ENCODE data around the gene TMEFF2. TPM values are rescaled to one million over a fixed set of nuclear protein-coding genes. Genes with fewer than 3 reads are reported as not detected.

TMEFF2 gene
- total RNA-seq, 4 donors from 2014 or later, result 0.16 to 0.46 (median 0.17) TPM; not detected in 1

DNA sequence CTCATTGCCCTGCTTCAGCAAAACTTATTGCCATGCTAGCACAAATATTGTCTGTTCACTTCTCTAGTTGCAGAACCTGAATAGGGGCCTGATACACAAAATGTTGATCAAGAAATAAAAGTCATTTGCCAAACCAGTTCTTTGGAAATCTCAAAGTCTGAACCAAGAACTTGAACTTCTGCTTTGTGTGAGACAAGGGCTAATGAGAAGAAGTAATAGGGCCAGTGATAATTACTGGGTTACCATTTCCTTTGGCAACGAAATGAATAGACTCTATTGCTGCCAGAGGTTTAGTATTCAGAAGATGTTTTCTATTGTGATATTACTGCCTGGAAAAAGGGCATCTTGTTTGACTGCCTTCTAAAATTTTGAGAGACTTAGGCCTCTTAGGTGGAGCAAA lies 35.0 kb downstream of the TMEFF2 start:
- 29 to 61% methylated on average over 1 of the region's 1 CpG for WGBS, 2 donors
- no peak for TF ChIP-seq POLR2A (IDR thresholded peaks at IDR 0.05)
- TF ChIP-seq, protein P1, sequence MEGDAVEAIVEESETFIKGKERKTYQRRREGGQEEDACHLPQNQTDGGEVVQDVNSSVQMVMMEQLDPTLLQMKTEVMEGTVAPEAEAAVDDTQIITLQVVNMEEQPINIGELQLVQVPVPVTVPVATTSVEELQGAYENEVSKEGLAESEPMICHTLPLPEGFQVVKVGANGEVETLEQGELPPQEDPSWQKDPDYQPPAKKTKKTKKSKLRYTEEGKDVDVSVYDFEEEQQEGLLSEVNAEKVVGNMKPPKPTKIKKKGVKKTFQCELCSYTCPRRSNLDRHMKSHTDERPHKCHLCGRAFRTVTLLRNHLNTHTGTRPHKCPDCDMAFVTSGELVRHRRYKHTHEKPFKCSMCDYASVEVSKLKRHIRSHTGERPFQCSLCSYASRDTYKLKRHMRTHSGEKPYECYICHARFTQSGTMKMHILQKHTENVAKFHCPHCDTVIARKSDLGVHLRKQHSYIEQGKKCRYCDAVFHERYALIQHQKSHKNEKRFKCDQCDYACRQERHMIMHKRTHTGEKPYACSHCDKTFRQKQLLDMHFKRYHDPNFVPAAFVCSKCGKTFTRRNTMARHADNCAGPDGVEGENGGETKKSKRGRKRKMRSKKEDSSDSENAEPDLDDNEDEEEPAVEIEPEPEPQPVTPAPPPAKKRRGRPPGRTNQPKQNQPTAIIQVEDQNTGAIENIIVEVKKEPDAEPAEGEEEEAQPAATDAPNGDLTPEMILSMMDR (IDR thresholded peaks at IDR 0.05), result no peak
- no peak overlapping the region for H3K4me3 ChIP-seq (ENCODE audit: low read depth, poor library complexity, severe bottlenecking)
- intact Hi-C loops (cut with DNase I; ENCODE audit: low total_unique reads), result loop anchor here (2.0 to 5.0 kb wide), 2 partner anchors 347 to 592 kb away; no protein-coding TSS in a partner anchor
- no peak for DNase-seq (ENCODE audit: low spot score in 2 of 2)

DNA sequence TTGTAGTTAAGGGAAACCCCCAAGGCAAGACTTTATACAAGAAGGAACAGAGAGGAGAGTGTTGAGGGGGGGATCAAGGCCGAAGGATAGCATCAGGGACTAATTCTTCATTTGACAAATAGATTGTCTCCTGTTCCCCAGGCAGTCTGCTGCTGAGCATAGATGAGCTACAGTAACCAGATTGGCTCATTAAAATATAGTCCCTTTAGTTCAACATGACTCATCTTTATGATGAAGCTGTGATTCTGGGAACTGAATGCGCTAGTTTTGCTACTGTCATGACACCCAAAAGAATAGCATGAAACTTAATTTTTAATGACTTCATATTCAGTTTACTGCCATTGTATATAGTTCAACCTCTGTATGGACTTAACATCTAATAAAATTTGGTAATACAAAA lies 35.5 kb downstream of the TMEFF2 start:
- intact Hi-C loops (cut with DNase I; ENCODE audit: low total_unique reads), result no loop called here
- H3K4me3 ChIP-seq (ENCODE audit: low read depth, poor library complexity, severe bottlenecking), result no peak overlapping the region
- no peak for TF ChIP-seq POLR2A (IDR thresholded peaks at IDR 0.05)
- TF ChIP-seq, protein P1 (IDR thresholded peaks at IDR 0.05), result no peak
- DNase-seq (ENCODE audit: low spot score in 2 of 2), result no peak
- WGBS, 2 donors, result 79 to 81% methylated on average over 2 of the region's 2 CpGs

DNA sequence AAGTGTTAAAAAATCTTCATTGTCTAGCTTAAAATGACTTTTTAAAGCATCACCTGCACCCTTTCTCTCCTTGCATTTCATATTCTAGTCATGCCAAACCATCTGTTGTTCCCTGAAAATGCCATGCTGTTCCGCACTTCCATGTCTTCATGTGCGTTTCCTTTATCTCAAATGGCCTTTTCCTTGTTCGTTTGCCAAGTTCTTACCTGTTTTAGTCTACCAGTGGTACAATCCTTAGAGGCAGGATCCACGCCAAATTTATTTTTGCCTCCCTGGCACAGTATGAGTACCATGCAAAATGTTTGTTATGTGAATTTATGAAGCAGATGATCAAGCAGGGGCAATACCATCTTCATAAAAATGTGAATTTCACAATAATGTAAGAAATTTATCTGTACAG lies 37.0 kb downstream of the TMEFF2 start:
- no peak for DNase-seq (ENCODE audit: low spot score in 2 of 2)
- intact Hi-C loops (cut with DNase I; ENCODE audit: low total_unique reads), result no loop called here
- TF ChIP-seq POLR2A (IDR thresholded peaks at IDR 0.05), result no peak
- TF ChIP-seq, protein P1 (IDR thresholded peaks at IDR 0.05), result no peak
- WGBS, 2 donors, result 87 to 88% methylated on average over 4 of the region's 4 CpGs
- no peak overlapping the region for H3K4me3 ChIP-seq (ENCODE audit: low read depth, poor library complexity, severe bottlenecking)

DNA sequence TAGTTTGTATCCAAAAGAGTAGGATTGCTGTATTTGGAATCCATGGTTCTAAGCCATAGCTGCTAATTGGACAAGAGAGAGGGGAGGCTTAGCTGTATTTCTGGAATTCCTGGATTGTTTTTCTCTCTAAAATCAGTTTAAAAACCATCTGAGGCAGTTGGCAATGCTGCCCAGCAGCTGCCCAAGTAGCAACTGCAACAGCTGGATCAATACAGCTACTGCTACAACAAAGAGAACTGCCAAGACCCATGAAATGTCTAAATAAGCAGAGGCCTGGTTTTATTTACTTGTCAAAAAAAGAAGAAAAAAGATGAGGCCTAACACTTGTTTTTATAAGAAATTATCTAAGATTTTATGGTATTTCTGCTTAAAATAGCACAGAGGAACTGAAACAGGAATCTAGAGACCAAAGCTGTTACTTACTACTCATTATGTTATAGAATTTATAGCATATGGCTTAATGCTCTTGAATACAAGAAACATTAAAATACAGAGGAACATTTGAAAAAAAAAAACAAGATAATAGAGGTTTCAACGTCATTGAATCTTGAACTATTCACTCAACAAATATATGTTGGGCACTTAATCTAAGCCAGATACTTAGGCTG lies 39.1 kb downstream of the TMEFF2 start:
- intact Hi-C loops (cut with DNase I; ENCODE audit: low total_unique reads), result no loop called here
- TF ChIP-seq POLR2A (IDR thresholded peaks at IDR 0.05), result no peak
- TF ChIP-seq, protein P1 (IDR thresholded peaks at IDR 0.05), result no peak
- H3K4me3 ChIP-seq (ENCODE audit: low read depth, poor library complexity, severe bottlenecking), result no peak overlapping the region
- no peak for DNase-seq (ENCODE audit: low spot score in 2 of 2)
- 52% methylated on average over 1 of the region's 1 CpG for WGBS, 2 donors

DNA sequence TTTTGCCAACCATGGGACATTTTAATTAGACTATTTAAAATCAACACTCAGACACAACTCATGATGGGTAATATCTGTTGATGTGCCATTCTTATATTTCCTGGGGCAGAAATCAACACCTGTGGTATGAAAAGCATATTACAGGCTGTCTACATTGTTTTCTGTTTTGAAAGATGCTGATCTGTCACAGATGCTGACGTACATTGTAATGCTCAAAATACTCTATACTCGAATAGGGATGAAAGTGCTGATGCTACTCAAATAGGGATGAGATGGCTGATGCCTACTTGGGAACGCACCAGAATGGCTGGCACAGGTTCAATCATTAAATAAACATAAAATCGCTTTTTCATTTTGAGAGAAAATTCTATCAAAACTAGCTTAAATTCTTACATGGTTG lies 41.2 kb downstream of the TMEFF2 start:
- TF ChIP-seq, protein P1 (IDR thresholded peaks at IDR 0.05), result no peak
- no peak for TF ChIP-seq POLR2A (IDR thresholded peaks at IDR 0.05)
- H3K4me3 ChIP-seq (ENCODE audit: low read depth, poor library complexity, severe bottlenecking), result no peak overlapping the region

DNA sequence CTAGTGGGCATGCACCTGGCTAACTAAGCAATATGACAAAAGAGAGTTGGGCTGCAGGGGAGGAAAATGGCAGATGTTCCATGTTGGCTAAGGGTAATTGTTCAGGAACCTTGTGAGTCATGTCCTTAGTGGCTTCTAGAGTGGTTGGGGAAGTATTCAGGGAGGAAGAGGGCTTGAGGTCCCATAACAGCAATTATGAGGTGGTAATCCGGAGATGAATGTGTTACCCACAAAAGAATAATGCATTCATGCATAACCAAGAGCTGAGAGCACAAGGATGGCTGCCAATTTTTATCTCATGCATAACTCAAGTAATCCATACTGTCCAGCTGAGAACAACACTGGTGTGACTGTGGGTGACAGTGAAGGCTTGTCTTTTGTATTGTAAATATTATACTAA lies 42.9 kb downstream of the TMEFF2 start:
- intact Hi-C loops (cut with DNase I; ENCODE audit: low total_unique reads), result no loop called here
- DNase-seq (ENCODE audit: low spot score in 2 of 2), result no peak
- TF ChIP-seq POLR2A (IDR thresholded peaks at IDR 0.05), result no peak
- TF ChIP-seq, protein P1 (IDR thresholded peaks at IDR 0.05), result no peak
- WGBS, 2 donors, result 78 to 83% methylated on average over 1 of the region's 1 CpG
- no peak overlapping the region for H3K4me3 ChIP-seq (ENCODE audit: low read depth, poor library complexity, severe bottlenecking)

More for the DNA sequence above, 41.2 kb downstream of the TMEFF2 start:
- intact Hi-C loops (cut with DNase I; ENCODE audit: low total_unique reads), result no loop called here
- WGBS, 2 donors, result 91 to 92% methylated on average over 4 of the region's 4 CpGs
- no peak for DNase-seq (ENCODE audit: low spot score in 2 of 2)
